Motor neuron (in vitro differentiated cells): ENCODE measurements around the gene NSD2. TPM values are rescaled to one million over a fixed set of nuclear protein-coding genes. Genes with fewer than 3 reads are reported as not detected.
"Not testable (repeated sequence)": the region's sequence is repeated elsewhere in the genome, so short reads cannot be mapped to it uniquely, and the experiment has no call there.

ENCODE experiments used
- ATAC-seq, 8 experiments: fragments of 200-7000 bp; cut with Tn5 transposase; replicated peaks in 6 of 8; 2 replicates each; pipeline ENCODE4 v1.8.0; 2021; ENCODE audit warnings: mild to moderate bottlenecking in 8 of 8, moderate library complexity in 8 of 8
- H3K27ac ChIP-seq, 2 donors: fragments of 250-450 bp; sonication (Bioruptor Pico); 2 replicates each; pipeline ENCODE4 v1.9.0; 2021; ENCODE audit warnings: antibody characterized with exemption in 2 of 2, mild to moderate bottlenecking in 2 of 2, moderate library complexity in 1 of 2
- H3K4me1 ChIP-seq, 2 donors: fragments of 250-450 bp; sonication (Bioruptor Pico); replicated peaks in 1 of 2; 2 replicates each; pipeline ENCODE4 v1.6.1; 2021; ENCODE audit warnings: antibody characterized with exemption in 2 of 2, mild to moderate bottlenecking in 2 of 2, moderate library complexity in 1 of 2
- H3K4me3 ChIP-seq, 5 donors: fragments of 250-450 bp; sonication (Bioruptor Pico); 2 replicates each; pipeline ENCODE4 v1.9.0; 2021; ENCODE audit warnings: antibody characterized with exemption in 5 of 5, mild to moderate bottlenecking in 5 of 5, moderate library complexity in 4 of 5
- WGBS, 10 experiments: fragments of 450-650 bp; shearing (Covaris generic); methylation state at CpG; one replicate each; pipeline ENCODE4 v1.0.0; 2022; 5-methylcytosine and 5-hydroxymethylcytosine counted together
- in situ Hi-C, 9 experiments: fragments of 400-800 bp; cut with MboI; loops; one replicate each; pipeline ENCODE4 v1.15.0; 2021; ENCODE audit warnings: low sequenced_read_pairs in 9 of 9, low pct_unique_long_range_greater_than_20kb in 2 of 9; ENCODE audit not compliant: unreplicated experiment in 9 of 9
- total RNA-seq, 8 experiments: library from RNA; unstranded; fragments of 300-600 nt; gene quantifications; 2 replicates each; pipeline versions ENCODE4 v1.2.3 to v1.2.4, GENCODE V29; 2022

The NSD2 gene
- total RNA-seq, 8 experiments from 2014 or later = 2.9 to 118 (median 63.8) TPM

DNA sequence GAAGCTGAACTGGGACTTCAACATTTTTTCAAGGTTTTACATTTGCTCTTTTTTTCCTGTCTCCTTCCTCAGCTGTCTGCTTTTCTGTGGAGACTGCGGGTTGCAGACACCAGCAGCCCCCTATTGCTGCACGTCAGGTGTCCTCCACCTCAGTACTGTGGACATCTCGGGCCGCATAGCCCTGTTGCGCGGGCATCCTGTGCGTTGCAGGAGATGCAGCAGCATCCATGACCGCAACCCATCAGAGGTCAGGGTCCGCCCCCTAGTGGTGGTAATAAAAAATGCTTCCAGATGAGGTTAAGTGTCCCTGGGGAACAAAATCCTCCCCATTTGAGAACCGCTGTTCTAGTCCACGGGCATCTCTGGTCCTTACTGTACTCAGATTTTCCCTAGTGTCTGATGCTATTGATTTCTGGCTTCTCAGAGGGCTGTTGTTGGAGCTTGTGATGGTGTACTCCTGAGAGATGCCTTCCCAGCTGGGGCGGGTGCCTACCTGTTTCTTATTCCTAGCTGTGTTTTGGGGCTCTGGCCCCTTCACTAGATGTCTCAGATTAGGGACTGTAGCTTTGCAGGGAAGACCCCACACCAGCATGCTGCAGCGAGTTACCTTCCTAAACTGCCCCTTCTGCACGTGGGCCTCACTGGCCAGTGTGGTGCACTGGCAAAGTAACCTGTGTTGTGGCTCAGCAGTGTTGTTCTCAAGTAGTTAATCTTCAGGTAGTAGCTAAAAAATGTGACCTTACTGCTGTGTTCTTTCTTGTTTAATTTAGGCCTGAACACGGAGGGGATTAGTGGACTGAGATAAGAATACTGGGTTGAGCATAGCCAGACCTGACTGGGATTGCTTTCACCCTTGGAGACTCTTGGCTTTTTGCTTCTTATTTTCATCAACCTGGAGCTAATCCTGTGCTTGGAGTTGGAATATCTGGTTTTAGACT lies 28.2 kb downstream of the NSD2 start:
- WGBS, 10 experiments = 0 to 100% (median 28%) methylated on average over 1 to 14 of the region's 15 CpGs; no CpG with 5 or more reads in 2 of the 10 experiments
- Histone ChIP-seq H3K4me1 (peaks cover 7 to 8% of the 10 kb centered on the region in 2 donors), H3K27ac (no peak overlapping the region), H3K4me3 (no peak overlapping the region)
- in situ Hi-C loops = no loop called here
- peak; percentile 96 to 99 (median 97) for ATAC-seq

DNA sequence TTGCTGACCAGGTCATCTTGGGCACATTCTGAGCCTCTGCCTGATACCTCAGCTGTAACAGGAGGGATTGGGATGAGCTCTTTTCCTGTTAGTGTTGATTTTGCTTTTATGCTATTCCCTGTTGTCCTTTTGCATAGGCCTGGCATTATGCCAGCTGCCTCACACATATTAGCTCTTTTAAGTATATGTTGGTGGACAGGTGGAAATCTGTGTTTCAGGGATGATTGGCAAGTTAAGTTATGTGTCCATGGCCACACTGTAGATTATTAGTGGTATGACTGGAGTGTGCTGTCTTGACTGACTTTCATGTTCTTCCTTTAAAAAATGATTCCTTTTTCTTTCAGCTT lies 28.9 kb downstream of the NSD2 start:
- in situ Hi-C loops = no loop called here
- no peak for ATAC-seq
- Histone ChIP-seq H3K4me1 (peaks cover 7 to 8% of the 10 kb centered on the region in 2 donors), H3K27ac (no peak overlapping the region), H3K4me3 (no peak overlapping the region)

DNA sequence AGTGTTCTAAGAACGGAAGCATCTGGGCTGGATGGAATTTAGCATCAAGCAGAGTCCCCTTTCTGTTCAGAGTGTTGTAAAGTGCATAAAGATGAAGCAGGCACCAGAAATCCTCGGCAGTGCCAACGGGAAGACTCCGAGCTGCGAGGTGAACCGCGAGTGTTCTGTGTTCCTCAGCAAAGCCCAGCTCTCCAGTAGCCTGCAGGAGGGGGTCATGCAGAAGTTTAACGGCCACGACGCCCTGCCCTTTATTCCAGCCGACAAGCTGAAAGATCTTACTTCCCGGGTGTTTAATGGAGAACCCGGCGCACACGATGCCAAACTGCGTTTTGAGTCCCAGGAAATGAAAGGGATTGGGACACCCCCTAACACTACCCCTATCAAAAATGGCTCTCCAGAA lies 29.4 kb downstream of the NSD2 start:
- H3K27ac ChIP-seq = no peak overlapping the region
- ATAC-seq = no peak
- 73 to 100% (median 89%) methylated on average over 1 to 12 of the region's 16 CpGs for WGBS, 10 experiments
- H3K4me3 ChIP-seq = no peak overlapping the region
- peaks cover 7 to 8% of the 10 kb centered on the region in 2 donors for H3K4me1 ChIP-seq
- in situ Hi-C loops = no loop called here

DNA sequence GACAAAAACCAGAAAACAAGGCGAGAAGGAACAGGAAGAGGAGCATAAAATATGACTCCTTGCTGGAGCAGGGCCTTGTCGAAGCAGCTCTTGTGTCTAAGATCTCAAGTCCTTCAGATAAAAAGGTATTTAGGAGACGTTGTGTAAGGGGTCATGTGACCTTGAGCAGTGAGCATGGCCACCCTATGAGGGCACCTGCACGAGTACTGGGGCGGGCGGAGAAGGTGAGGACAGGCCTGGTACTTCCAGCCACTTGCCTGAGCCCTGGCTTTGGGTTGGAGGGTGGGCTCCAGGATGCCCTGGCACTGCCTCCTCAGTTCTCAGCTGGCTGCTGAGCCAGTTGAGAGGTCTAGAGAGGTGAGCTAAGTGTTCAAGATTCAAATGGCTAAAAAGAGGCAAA lies 29.9 kb downstream of the NSD2 start:
- H3K4me3 ChIP-seq = no peak overlapping the region
- no peak overlapping the region for H3K27ac ChIP-seq
- in situ Hi-C loops = no loop called here
- 80 to 100% (median 97%) methylated on average over 1 to 5 of the region's 6 CpGs; no CpG with 5 or more reads in 3 of the 10 experiments for WGBS, 10 experiments
- no peak for ATAC-seq
- peaks cover 7 to 8% of the 10 kb centered on the region in 2 donors for H3K4me1 ChIP-seq

DNA sequence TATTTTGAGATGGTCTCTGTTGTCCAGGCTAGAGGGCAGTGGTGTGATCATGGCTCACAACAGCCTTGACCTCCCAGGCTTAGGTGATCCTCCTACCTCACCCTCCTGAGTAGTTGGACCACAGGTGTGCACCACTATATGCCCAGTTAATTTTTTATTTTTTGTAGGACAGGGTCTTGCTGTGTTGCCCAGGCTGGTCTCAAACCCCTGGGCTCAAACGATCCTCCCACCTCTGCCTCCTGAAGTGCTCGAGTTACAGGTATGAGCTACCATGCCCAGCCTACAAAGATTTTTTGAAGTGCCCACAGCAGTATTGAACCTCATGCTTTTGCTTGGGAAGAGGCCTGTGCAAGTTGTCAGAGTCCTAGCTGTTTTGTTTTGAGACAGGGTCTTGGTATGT lies 31.1 kb downstream of the NSD2 start:
- in situ Hi-C loops = no loop called here
- H3K27ac ChIP-seq = no peak overlapping the region
- H3K4me3 ChIP-seq = no peak overlapping the region
- H3K4me1 ChIP-seq = peaks cover 7 to 8% of the 10 kb centered on the region in 2 donors
- 60 to 100% (median 96%) methylated on average over 1 to 2 of the region's 2 CpGs; no CpG with 5 or more reads in 6 of the 10 experiments for WGBS, 10 experiments
- no peak for ATAC-seq

DNA sequence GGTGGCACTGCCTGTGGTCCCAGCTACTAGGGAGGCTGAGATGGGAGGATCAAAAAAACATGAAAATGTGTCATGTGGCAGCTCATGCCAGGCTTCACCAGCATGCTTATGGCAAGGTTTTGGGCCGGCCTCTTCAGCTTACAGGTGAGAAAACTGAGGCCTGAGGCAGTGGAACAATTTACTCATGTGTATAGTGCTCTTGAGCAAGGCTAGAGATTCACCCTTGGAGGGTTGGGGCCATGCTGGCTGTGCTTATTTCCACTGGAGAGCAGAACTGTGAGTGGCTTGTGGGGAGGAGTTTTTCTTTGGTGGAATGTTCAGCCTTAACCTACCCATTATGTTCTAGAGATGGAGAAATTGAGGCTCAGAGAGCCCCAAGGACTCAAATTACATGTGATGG lies 31.8 kb downstream of the NSD2 start:
- Histone ChIP-seq H3K4me3 (no peak overlapping the region), H3K27ac (no peak overlapping the region), H3K4me1 (peaks cover 7 to 8% of the 10 kb centered on the region in 2 donors)
- no peak for ATAC-seq
- WGBS, 10 experiments = 86% methylated on average over 1 of the region's 1 CpG; no CpG with 5 or more reads in 9 of the 10 experiments
- in situ Hi-C loops = no loop called here

DNA sequence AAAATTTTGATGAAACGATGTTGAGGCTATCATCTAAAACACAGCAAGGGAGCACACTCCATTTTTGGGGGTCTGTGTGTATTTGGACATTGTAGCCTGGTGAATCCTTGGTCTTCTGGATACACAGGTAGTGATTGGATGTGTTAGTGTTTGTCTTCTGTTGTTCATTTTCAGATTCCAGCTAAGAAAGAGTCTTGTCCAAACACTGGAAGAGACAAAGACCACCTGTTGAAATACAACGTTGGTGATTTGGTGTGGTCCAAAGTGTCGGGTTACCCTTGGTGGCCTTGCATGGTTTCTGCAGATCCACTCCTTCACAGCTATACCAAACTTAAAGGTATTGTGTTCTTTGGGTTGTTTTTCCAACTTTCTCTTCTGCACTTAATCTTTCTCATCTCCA lies 32.8 kb downstream of the NSD2 start:
- H3K27ac ChIP-seq = no peak overlapping the region
- 55 to 100% (median 79%) methylated on average over 1 to 3 of the region's 3 CpGs; no CpG with 5 or more reads in 3 of the 10 experiments for WGBS, 10 experiments
- H3K4me3 ChIP-seq = no peak overlapping the region
- peaks cover 5 to 6% of the 10 kb centered on the region in 2 donors for H3K4me1 ChIP-seq
- no peak for ATAC-seq
- in situ Hi-C loops = no loop called here

DNA sequence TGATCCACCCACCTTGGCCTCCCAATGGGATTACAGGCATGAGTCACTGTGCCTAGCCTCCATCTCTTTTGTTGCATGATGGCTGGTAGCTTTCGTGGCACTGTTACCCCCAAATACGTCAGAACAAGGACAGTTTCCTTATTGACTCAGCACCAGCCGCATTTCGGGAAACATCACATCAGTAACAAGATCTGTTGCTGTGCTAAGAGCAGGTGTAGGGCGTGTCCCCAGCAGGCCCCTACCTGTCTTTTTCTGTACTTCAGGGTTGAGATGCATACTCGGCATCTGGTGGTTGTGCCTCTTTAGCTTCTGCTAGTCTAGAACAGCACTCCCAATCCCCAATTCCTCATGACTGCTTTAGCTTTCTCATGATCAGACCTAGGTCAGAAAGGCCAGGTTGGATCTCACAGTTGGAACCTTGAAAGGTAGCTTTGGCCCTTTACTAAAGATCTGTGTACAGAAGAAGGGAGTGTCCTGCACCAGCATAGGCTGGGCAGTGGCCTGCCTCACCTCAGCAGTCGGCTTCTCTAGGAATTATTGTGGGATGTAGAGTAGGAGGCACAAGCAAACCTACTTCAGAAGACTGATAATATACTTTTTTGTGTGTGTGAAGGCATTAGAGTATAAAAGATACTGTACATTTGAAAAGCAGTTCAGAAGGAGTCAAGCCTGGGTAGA lies 36.8 kb downstream of the NSD2 start:
- Histone ChIP-seq H3K4me1 (peaks cover 5 to 8% of the 10 kb centered on the region in 2 donors), H3K27ac (no peak overlapping the region), H3K4me3 (no peak overlapping the region)
- no peak for ATAC-seq
- in situ Hi-C loops = no loop called here
- WGBS, 10 experiments = 90 to 100% (median 100%) methylated on average over 2 to 5 of the region's 7 CpGs; no CpG with 5 or more reads in 5 of the 10 experiments

DNA sequence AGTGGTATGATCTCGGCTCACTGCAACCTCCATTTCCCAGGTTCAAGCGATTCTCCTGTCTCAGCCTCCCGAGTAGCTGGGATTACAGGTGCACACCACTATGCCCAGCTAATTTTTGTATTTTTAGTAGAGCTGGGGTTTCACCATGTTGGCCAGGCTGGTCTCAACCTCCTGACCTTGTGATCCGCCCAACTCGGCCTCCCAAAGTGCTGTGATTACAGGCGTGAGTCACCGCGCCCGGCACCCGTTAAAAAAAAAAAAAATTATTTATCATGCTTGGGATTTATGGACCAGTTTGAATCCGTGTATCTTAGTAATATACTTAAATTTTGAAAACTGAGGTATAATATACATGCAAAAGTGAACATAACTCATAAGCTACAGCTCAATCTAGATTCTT lies 38.5 kb downstream of the NSD2 start:
- 86 to 100% (median 94%) methylated on average over 1 to 9 of the region's 11 CpGs; no CpG with 5 or more reads in 3 of the 10 experiments for WGBS, 10 experiments
- in situ Hi-C loops = not testable (repeated sequence)

DNA sequence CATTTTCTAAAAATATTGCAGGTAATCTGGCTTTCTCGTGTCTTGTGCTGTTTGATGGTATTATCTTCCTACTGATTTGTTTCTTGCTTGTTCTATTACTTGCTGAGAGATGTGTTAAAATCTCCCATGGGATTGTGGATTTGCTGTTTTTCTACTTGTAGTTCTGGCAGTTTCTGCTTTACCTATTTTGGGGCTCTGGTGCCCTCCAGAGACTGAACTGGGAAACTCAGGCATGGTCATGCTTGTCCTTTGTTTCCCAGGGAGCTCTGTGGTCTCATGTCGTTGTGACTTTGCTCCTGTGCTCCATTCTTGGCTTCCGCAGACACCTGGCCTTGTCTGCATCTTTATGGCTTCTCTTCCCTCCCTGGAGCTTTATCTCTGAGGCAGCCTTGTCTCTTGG lies 39.5 kb downstream of the NSD2 start:
- peak; percentile 71 to 87 (median 80) for ATAC-seq
- Histone ChIP-seq H3K4me3 (no peak overlapping the region), H3K4me1 (peaks cover 5 to 11% of the 10 kb centered on the region in 2 donors), H3K27ac (no peak overlapping the region)
- in situ Hi-C loops = no loop called here
- 0 to 83% (median 42%) methylated on average over 1 to 3 of the region's 3 CpGs; no CpG with 5 or more reads in 2 of the 10 experiments for WGBS, 10 experiments

More for the DNA sequence above, 38.5 kb downstream of the NSD2 start:
- H3K4me3 ChIP-seq, H3K27ac ChIP-seq, ATAC-seq: not testable (repeated sequence)
- H3K4me1 ChIP-seq = peaks cover 5 to 11% of the 10 kb centered on the region in 2 donors

DNA sequence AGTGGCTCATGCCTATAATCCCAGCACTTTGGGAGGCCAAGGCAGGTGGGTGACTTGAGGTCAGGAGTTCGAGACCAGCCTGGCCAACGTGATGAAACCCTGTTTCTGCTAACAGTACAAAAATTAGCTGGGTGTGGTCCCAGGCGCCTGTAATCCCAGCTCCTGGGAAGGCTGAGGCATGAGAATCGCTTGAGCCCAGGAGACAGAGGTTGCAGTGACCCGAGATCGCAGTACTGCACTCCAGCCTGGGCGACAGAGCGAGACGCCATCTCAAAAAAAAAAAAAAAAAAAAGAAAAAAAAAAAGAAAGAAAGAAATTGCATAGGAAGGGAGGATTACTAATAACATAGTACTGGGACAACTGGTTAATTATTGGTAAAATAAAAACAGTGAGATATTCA lies 40.1 kb downstream of the NSD2 start:
- H3K27ac ChIP-seq, ATAC-seq, in situ Hi-C loops, H3K4me3 ChIP-seq: not testable (repeated sequence)
- H3K4me1 ChIP-seq = peaks cover 5 to 11% of the 10 kb centered on the region in 2 donors
- WGBS, 10 experiments = 72 to 100% (median 93%) methylated on average over 1 to 9 of the region's 9 CpGs; no CpG with 5 or more reads in 1 of the 10 experiments

DNA sequence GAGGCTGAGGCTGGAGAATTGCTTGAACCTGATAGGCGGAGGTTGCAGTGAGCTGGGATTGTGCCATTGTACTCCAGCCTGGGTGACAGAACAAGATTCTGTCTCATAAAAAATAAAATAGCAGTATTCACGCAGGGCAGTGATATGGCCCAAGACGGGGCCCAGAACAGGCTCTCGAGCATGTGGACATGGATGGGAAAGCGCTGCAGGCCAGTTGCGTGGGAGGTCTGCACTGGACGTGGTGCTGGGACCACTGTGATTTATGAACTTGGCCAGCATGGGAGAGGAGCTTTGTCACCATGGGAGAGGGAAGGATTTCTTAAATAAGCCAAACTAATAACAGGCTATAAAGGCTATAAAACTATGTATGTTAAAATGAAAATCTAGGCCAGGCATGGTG lies 51.6 kb downstream of the NSD2 start:
- no peak overlapping the region for H3K4me3 ChIP-seq
- WGBS, 10 experiments = 80 to 100% (median 96%) methylated on average over 1 to 6 of the region's 7 CpGs; no CpG with 5 or more reads in 4 of the 10 experiments
- no peaks in the 10 kb centered on the region for H3K4me1 ChIP-seq
- no peak overlapping the region for H3K27ac ChIP-seq
- ATAC-seq = no peak
- in situ Hi-C loops = no loop called here

DNA sequence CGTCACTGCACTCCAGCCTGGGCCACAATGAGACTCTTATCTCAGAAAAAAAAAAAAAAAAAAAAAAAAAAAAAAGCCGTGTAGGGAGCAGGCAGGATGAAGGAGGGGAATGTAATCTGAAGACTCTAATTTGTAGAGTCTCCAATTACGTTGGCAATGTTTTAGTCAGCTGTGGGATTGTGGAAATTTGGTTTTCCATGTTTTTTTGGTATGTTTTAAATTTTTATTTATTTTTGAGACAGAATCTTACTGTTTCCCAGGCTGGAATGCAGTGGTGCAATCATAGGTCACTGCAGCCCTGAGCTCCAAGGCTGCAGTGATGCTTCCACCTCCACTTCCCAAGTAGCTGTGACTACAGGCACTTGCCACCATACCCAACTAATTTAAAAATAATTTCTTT lies 56.5 kb downstream of the NSD2 start:
- no peak for ATAC-seq
- WGBS, 10 experiments = 79 to 100% (median 91%) methylated on average over 1 to 3 of the region's 3 CpGs; no CpG with 5 or more reads in 4 of the 10 experiments
- Histone ChIP-seq H3K27ac (no peak overlapping the region), H3K4me3 (no peak overlapping the region), H3K4me1 (no peaks in the 10 kb centered on the region)
- in situ Hi-C loops = no loop called here
